Fibroblast of lung (primary cell): ENCODE measurements around the gene SEC24D. TPM values are rescaled to one million over a fixed set of nuclear protein-coding genes. Genes with fewer than 3 reads are reported as not detected.
A peak's percentile ranks its signal among the peaks of the same experiment; 100 is the strongest.

ENCODE experiments used
- DNase-seq, 2 donors: peaks; one replicate each; pipeline versions ENCODE4 v3.0.0 to v3.0.0-alpha.2; 2010; ENCODE audit warnings: low read depth in 2 of 2
- H2AFZ ChIP-seq: 2 replicates; pipeline ENCODE4 v1.5.1; 2012; ENCODE audit warnings: low read length, control low read depth, inconsistent platforms
- H3K27ac ChIP-seq: 2 replicates; pipeline ENCODE4 v1.5.1; 2011; ENCODE audit warnings: low read length, control low read depth; ENCODE audit not compliant: insufficient read depth
- H3K27me3 ChIP-seq: 2 replicates; pipeline ENCODE4 v1.5.1; 2011; ENCODE audit warnings: mild to moderate bottlenecking, low read length; ENCODE audit not compliant: control insufficient read depth, insufficient read depth
- H3K36me3 ChIP-seq: 2 replicates; pipeline ENCODE4 v1.5.1; 2011; ENCODE audit warnings: low read length; ENCODE audit not compliant: control insufficient read depth, insufficient read depth
- H3K4me1 ChIP-seq: 2 replicates; pipeline ENCODE4 v1.5.1; 2011; ENCODE audit warnings: low read length; ENCODE audit not compliant: control insufficient read depth, insufficient read depth; ENCODE audit errors: extremely low read depth
- H3K4me2 ChIP-seq: 2 replicates; pipeline ENCODE4 v1.5.1; 2011; ENCODE audit warnings: low read length, control low read depth; ENCODE audit not compliant: insufficient read depth; ENCODE audit errors: extremely low read depth
- H3K4me3 ChIP-seq, 4 experiments: fragments of 200-600 bp in 1 of 4; sonication (generic) in 1 of 4; replicated peaks in 1 of 4; 2 replicates each; pipeline ENCODE4 v1.5.1; 2011 to 2016; ENCODE audit warnings: low read length in 4 of 4, low read depth in 3 of 4, mild to moderate bottlenecking in 3 of 4, control low read depth in 2 of 4, inconsistent platforms in 1 of 4, mixed read lengths in 1 of 4; ENCODE audit not compliant: insufficient read depth in 1 of 4; ENCODE audit errors: control extremely low read depth in 1 of 4
- H3K79me2 ChIP-seq: 2 replicates; pipeline ENCODE4 v1.5.1; 2012; ENCODE audit warnings: mild to moderate bottlenecking, low read length, inconsistent platforms; ENCODE audit not compliant: control insufficient read depth, insufficient read depth
- H3K9ac ChIP-seq: 2 replicates; pipeline ENCODE4 v1.5.1; 2011; ENCODE audit warnings: mild to moderate bottlenecking, low read length, control low read depth; ENCODE audit not compliant: insufficient read depth
- H3K9me3 ChIP-seq: 2 replicates; pipeline ENCODE4 v1.5.1; 2012; ENCODE audit warnings: low read depth, low read length; ENCODE audit not compliant: control insufficient read depth, insufficient read depth
- H4K20me1 ChIP-seq: 2 replicates; pipeline ENCODE4 v1.5.1; 2011; ENCODE audit warnings: low read length; ENCODE audit not compliant: control insufficient read depth, insufficient read depth; ENCODE audit errors: extremely low read depth
- EZH2 ChIP-seq: IDR thresholded peaks from 2 replicates; pipeline ENCODE4 v1.5.1; 2012; ENCODE audit warnings: low read length, control low read depth, mild to moderate bottlenecking; ENCODE audit errors: missing control alignments
- polyA plus RNA-seq, 2 donors: library from polyadenylated mRNA; depleted of rRNA in 1 of 2; stranded (reverse) in 1 of 2; unstranded in 1 of 2; fragments of >200 nt; gene quantifications; 2 replicates each; pipeline ENCODE4 v1.2.1, GENCODE V29; 2011 to 2012; ENCODE audit warnings: missing spikeins in 1 of 2
- total RNA-seq: library from RNA; depleted of rRNA; stranded (reverse); fragments of >200 nt; gene quantifications from 2 replicates; pipeline ENCODE4 v1.2.1, GENCODE V29; 2014
- TF ChIP-seq, protein P1 (sequence below), 2 donors: IDR thresholded peaks in 1 of 2; conservative IDR thresholded peaks in 1 of 2; 1 replicate in 1 of 2; 2 replicates in 1 of 2; pipeline ENCODE4 v1.5.1; 2011 to 2012; ENCODE audit warnings: low read length in 2 of 2, control low read depth in 1 of 2, inconsistent platforms in 1 of 2, low read depth in 1 of 2, mild to moderate bottlenecking in 1 of 2

Gene SEC24D
- total and polyA plus RNA-seq, 2 donors (not counting 1 experiment from before 2014, with no cell fraction given), result 64.6 to 105 TPM

DNA sequence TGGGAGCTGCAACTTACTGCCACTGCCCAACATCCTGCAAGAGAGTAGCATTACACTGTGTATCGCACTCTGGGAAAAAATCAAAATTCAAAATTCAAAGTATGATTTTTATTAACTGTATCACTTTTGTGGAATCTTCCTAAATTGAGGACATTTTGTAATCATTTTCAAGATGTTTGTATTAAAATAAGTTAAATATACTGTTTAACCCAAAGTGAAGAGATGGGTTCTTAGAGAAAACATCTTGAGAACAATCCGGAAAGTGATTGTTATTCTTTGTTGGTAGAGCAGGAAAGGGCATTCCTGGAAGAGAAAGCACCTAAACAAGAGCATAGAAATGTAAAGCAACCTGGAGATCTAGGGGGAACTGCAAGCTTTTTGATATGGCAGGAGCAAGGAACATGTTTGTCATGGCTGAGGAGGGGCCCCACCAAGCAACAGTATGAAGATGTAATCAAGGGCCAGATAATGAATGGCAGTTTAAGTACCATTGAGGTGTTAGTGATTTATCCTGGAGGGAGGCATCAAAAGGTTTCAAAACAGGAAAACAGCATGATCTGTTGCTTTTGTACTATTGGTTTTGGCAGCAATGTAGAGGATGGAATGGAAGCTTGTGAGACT lies 14.1 kb upstream of the SEC24D start:
- Histone ChIP-seq H3K27me3 (no peaks in the 10 kb centered on the region), H3K9ac (no peak overlapping the region), H3K79me2 (no peaks in the 10 kb centered on the region), H3K9me3 (no peaks in the 10 kb centered on the region), H3K36me3 (no peaks in the 10 kb centered on the region), H4K20me1 (no peaks in the 10 kb centered on the region), H3K4me3 (peak overlapping the region; percentile 30 to 72 (median 40)), H2AFZ (peak overlapping the region; percentile 95), H3K27ac (no peak overlapping the region), H3K4me2 (peak overlapping the region; percentile 61), H3K4me1 (peaks cover 2% of the 10 kb centered on the region)
- TF ChIP-seq, protein P1, sequence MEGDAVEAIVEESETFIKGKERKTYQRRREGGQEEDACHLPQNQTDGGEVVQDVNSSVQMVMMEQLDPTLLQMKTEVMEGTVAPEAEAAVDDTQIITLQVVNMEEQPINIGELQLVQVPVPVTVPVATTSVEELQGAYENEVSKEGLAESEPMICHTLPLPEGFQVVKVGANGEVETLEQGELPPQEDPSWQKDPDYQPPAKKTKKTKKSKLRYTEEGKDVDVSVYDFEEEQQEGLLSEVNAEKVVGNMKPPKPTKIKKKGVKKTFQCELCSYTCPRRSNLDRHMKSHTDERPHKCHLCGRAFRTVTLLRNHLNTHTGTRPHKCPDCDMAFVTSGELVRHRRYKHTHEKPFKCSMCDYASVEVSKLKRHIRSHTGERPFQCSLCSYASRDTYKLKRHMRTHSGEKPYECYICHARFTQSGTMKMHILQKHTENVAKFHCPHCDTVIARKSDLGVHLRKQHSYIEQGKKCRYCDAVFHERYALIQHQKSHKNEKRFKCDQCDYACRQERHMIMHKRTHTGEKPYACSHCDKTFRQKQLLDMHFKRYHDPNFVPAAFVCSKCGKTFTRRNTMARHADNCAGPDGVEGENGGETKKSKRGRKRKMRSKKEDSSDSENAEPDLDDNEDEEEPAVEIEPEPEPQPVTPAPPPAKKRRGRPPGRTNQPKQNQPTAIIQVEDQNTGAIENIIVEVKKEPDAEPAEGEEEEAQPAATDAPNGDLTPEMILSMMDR (conservative IDR thresholded peaks at IDR 0.05 in 1 of 2, IDR thresholded peaks at IDR 0.05 in 1 of 2; ENCODE audit: low read depth in 1 of 2, low read length in 2 of 2), result no peak
- no peak for TF ChIP-seq EZH2
- no peak for DNase-seq

DNA sequence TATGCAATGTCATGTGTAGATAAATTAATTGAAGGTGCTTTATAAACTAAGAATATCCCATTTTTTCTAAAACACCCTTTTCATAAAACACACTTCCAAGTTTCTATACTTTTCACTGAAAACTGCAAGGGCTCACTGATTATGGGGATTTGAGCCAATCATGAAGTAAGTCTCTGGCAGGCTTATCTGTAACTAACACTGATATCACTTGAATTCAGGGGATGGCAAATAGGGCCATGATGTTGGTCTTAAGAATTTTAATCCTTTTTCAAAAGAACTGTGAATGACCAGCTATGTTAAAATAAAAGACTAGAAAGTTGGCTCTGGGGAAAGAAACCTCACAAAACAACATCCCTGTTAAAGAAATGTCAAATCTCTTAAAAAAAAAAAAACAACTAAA lies 13.0 kb upstream of the SEC24D start:
- H2AFZ ChIP-seq, result no peak overlapping the region
- H3K9ac ChIP-seq, result no peak overlapping the region
- no peaks in the 10 kb centered on the region for H3K27me3 ChIP-seq
- no peaks in the 10 kb centered on the region for H4K20me1 ChIP-seq
- peaks cover 2% of the 10 kb centered on the region for H3K4me1 ChIP-seq
- H3K36me3 ChIP-seq, result no peaks in the 10 kb centered on the region
- TF ChIP-seq, protein P1 (conservative IDR thresholded peaks at IDR 0.05 in 1 of 2, IDR thresholded peaks at IDR 0.05 in 1 of 2; ENCODE audit: low read depth in 1 of 2, low read length in 2 of 2), result no peak
- TF ChIP-seq EZH2, result no peak
- no peaks in the 10 kb centered on the region for H3K79me2 ChIP-seq
- no peak for DNase-seq
- H3K9me3 ChIP-seq, result no peaks in the 10 kb centered on the region
- H3K27ac ChIP-seq, result no peak overlapping the region
- H3K4me3 ChIP-seq, result no peak overlapping the region
- H3K4me2 ChIP-seq, result no peak overlapping the region

DNA sequence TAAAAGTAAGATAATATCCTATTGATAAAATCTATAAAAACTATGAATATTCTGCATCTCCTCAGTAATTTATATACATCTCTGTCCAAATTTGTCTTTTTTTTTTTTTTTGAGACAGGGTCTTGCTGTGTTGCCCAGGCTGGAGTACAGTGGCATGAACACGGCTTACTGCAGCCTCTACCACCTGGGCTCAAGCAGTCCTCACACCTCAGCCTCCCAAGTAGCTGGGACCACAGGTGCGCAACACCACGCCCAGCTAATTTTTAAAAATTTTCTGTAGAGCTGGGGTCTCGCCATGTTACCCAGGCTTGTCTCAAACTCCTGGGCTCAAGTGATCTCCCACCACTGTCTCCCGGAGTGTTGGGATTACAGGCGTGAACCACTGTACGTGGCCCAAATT lies 12.3 kb upstream of the SEC24D start:
- H3K4me2 ChIP-seq, result no peak overlapping the region
- no peaks in the 10 kb centered on the region for H3K9me3 ChIP-seq
- no peaks in the 10 kb centered on the region for H3K27me3 ChIP-seq
- no peak for DNase-seq
- H3K27ac ChIP-seq, result no peak overlapping the region
- H4K20me1 ChIP-seq, result no peaks in the 10 kb centered on the region
- no peak overlapping the region for H3K4me3 ChIP-seq
- no peak overlapping the region for H3K9ac ChIP-seq
- no peaks in the 10 kb centered on the region for H3K36me3 ChIP-seq
- H2AFZ ChIP-seq, result no peak overlapping the region
- H3K4me1 ChIP-seq, result peaks cover 2% of the 10 kb centered on the region
- TF ChIP-seq, protein P1 (conservative IDR thresholded peaks at IDR 0.05 in 1 of 2, IDR thresholded peaks at IDR 0.05 in 1 of 2; ENCODE audit: low read depth in 1 of 2, low read length in 2 of 2), result no peak
- TF ChIP-seq EZH2, result no peak
- H3K79me2 ChIP-seq, result no peaks in the 10 kb centered on the region
